ENCODE measurements around the gene KRTAP5-5.

DNA sequence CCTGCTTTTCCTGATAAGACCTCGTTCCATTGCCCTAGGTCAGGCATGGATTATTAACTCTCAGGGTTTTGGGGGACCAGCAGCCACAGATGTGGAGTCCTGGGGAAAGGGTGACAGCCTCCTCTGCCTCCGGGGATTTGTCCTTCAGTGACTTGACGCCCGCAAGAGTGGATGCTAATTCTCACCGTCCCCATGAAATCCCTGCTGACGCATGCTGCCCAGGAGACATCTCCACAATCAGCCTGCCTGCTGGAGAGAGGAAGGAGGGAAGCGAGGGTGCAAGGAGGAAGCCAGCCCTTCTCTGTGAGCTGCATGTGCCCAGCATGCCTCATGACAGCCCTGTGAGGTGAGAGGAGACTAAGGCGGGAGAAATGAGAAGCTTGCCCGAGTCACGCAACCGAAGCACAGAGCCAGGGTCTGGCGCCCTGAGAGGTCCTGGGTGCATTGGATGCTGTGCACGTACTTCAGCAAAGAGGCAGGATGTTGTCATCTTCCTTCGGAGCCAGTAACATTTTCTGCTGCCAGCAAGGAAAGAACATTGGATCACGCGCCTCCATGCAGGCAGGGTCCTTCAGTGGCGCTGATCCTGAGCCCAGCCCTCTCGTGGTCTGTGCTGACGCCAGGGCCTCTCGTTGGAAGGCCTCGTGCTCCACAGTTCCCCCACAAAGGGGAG is 40.1 kb downstream of the KRTAP5-5 start:
- TF ChIP-seq EZH2 (IDR thresholded peaks at IDR 0.05; ENCODE audit: borderline replicate concordance, low read depth, low read length, severe bottlenecking) (no peak), CTCF (IDR thresholded peaks at IDR 0.05; ENCODE audit: extremely low read depth in 1 of 2, insufficient read depth in 1 of 2, low read depth in 1 of 2, low read length in 2 of 2) (no peak), FOS (IDR thresholded peaks at IDR 0.05; ENCODE audit: borderline replicate concordance, insufficient read depth, low read length) (no peak), JUN (IDR thresholded peaks at IDR 0.05; ENCODE audit: borderline replicate concordance, insufficient read depth, insufficient read length, low read depth) (no peak), POLR2AphosphoS5 (IDR thresholded peaks at IDR 0.05; ENCODE audit: insufficient read depth, low read depth, low read length) (no peak)
